Effector memory CD4-positive, alpha-beta T cell (primary cell): ENCODE results near the gene MED27.
"Not testable (repeated sequence)": the region's sequence is repeated elsewhere in the genome, so short reads cannot be mapped to it uniquely, and the experiment has no call there.

Source experiments
- DNase-seq, 3 donors: peaks; one replicate each; pipeline ENCODE4 v3.0.0-alpha.2; 2020
- H3K27ac ChIP-seq: 2 replicates; pipeline ENCODE4 v1.7.0; 2013; ENCODE audit warnings: mild to moderate bottlenecking, low read length, moderate library complexity; ENCODE audit not compliant: insufficient read depth, poor library complexity, severe bottlenecking
- H3K27me3 ChIP-seq: replicated peaks from 2 replicates; pipeline ENCODE4 v1.7.0; 2013; ENCODE audit warnings: mild to moderate bottlenecking, low read length; ENCODE audit not compliant: insufficient read depth, control insufficient read depth, poor library complexity, severe bottlenecking
- H3K36me3 ChIP-seq: 2 replicates; pipeline ENCODE4 v1.7.0; 2013; ENCODE audit warnings: mild to moderate bottlenecking, low read length, moderate library complexity; ENCODE audit not compliant: control insufficient read depth, insufficient read depth
- H3K4me1 ChIP-seq: 2 replicates; pipeline ENCODE4 v1.7.0; 2013; ENCODE audit warnings: low read length, mild to moderate bottlenecking; ENCODE audit not compliant: control insufficient read depth, insufficient read depth, poor library complexity, severe bottlenecking
- H3K4me3 ChIP-seq: 2 replicates; pipeline ENCODE4 v1.7.0; 2013; ENCODE audit warnings: low read length, low read depth, mild to moderate bottlenecking; ENCODE audit not compliant: insufficient read depth, poor library complexity, severe bottlenecking
- H3K9me3 ChIP-seq: 2 replicates; pipeline ENCODE4 v1.7.0; 2013; ENCODE audit warnings: mild to moderate bottlenecking, low read length, moderate library complexity; ENCODE audit not compliant: control insufficient read depth

Gene MED27

GRCh38 chr9:132010201-132010600 is 69.5 kb downstream of the MED27 start:
- not testable (repeated sequence) for H3K27ac ChIP-seq, H3K4me1 ChIP-seq, H3K27me3 ChIP-seq, H3K4me3 ChIP-seq, DNase-seq, H3K9me3 ChIP-seq
- H3K36me3 ChIP-seq, result peaks cover 17% of the 10 kb centered on the region

GRCh38 chr9:132008855-132009812 is 70.5 kb downstream of the MED27 start:
- peaks cover 16% of the 10 kb centered on the region for H3K36me3 ChIP-seq
- no peak overlapping the region for H3K27ac ChIP-seq
- no peak overlapping the region for H3K4me3 ChIP-seq
- H3K27me3 ChIP-seq, result no peaks in the 10 kb centered on the region
- DNase-seq, result no peak
- H3K4me1 ChIP-seq, result no peaks in the 10 kb centered on the region
- no peaks in the 10 kb centered on the region for H3K9me3 ChIP-seq

- Histone ChIP-seq H3K27me3 (no peaks in the 10 kb centered on the region), H3K36me3 (peaks cover 7% of the 10 kb centered on the region)
- DNase-seq, result no peak
These were observed 71.4 kb downstream of the MED27 start for GRCh38 chr9:132008184-132008803.

GRCh38 chr9:132007371-132008025 is 72.2 kb downstream of the MED27 start:
- DNase-seq, result no peak
- H3K9me3 ChIP-seq, result no peaks in the 10 kb centered on the region
- H3K36me3 ChIP-seq, result peaks cover 6% of the 10 kb centered on the region
- no peak overlapping the region for H3K4me3 ChIP-seq
- H3K4me1 ChIP-seq, result no peaks in the 10 kb centered on the region
- no peaks in the 10 kb centered on the region for H3K27me3 ChIP-seq
- H3K27ac ChIP-seq, result no peak overlapping the region

More at GRCh38 chr9:132008184-132008803, 71.4 kb downstream of the MED27 start:
- no peak overlapping the region for H3K27ac ChIP-seq
- H3K4me3 ChIP-seq, result no peak overlapping the region
- no peaks in the 10 kb centered on the region for H3K4me1 ChIP-seq
- H3K9me3 ChIP-seq, result no peaks in the 10 kb centered on the region

- Histone ChIP-seq H3K4me1 (no peaks in the 10 kb centered on the region), H3K36me3 (peaks cover 5% of the 10 kb centered on the region), H3K27me3 (no peaks in the 10 kb centered on the region), H3K9me3 (no peaks in the 10 kb centered on the region), H3K4me3 (no peak overlapping the region), H3K27ac (no peak overlapping the region)
- DNase-seq, result no peak
These were observed 72.8 kb downstream of the MED27 start for GRCh38 chr9:132006677-132007370.

GRCh38 chr9:132005899-132006298 is 73.8 kb downstream of the MED27 start:
- H3K36me3 ChIP-seq, result peaks cover 7% of the 10 kb centered on the region
- H3K27ac ChIP-seq, result no peak overlapping the region
- DNase-seq, result no peak
- no peak overlapping the region for H3K4me3 ChIP-seq
- no peaks in the 10 kb centered on the region for H3K9me3 ChIP-seq
- H3K27me3 ChIP-seq, result no peaks in the 10 kb centered on the region
- H3K4me1 ChIP-seq, result no peaks in the 10 kb centered on the region

GRCh38 chr9:132004323-132004722 is 75.3 kb downstream of the MED27 start:
- DNase-seq, result no peak
- Histone ChIP-seq H3K27ac (no peak overlapping the region), H3K4me3 (no peak overlapping the region), H3K9me3 (no peaks in the 10 kb centered on the region), H3K36me3 (peaks cover 7% of the 10 kb centered on the region), H3K27me3 (no peaks in the 10 kb centered on the region), H3K4me1 (no peaks in the 10 kb centered on the region)

GRCh38 chr9:132003896-132004295 is 75.8 kb downstream of the MED27 start:
- DNase-seq, result no peak
- Histone ChIP-seq H3K27ac (no peak overlapping the region), H3K4me3 (no peak overlapping the region), H3K9me3 (no peaks in the 10 kb centered on the region), H3K27me3 (no peaks in the 10 kb centered on the region), H3K4me1 (no peaks in the 10 kb centered on the region), H3K36me3 (peaks cover 7% of the 10 kb centered on the region)

GRCh38 chr9:132003319-132003704 is 76.4 kb downstream of the MED27 start:
- no peak for DNase-seq
- Histone ChIP-seq H3K36me3 (peaks cover 7% of the 10 kb centered on the region), H3K9me3 (no peaks in the 10 kb centered on the region), H3K27ac (no peak overlapping the region), H3K4me3 (no peak overlapping the region), H3K27me3 (no peaks in the 10 kb centered on the region), H3K4me1 (no peaks in the 10 kb centered on the region)
